GM18499 (cell line): ENCODE data around the gene NUP43.
"Not testable (repeated sequence)": the region's sequence is repeated elsewhere in the genome, so short reads cannot be mapped to it uniquely, and the experiment has no call there.

ENCODE experiments used
- ATAC-seq: cut with Tn5 transposase; IDR thresholded peaks from one replicate; pipeline ENCODE4 v1.9.1; 2021; ENCODE audit warnings: moderate number of reproducible peaks; ENCODE audit not compliant: insufficient read depth, unreplicated experiment

The NUP43 gene

GRCh38 chr6:149749594-149750135 lies 3.3 kb upstream of the NUP43 start, which contains the start of gene PCMT1:
Gene PCMT1, plus strand, starts transcription at chr6:149749741. Its CDS starts 161 bp downstream, at chr6:149749902.
- ATAC-seq: peak; percentile 60

- ATAC-seq: not testable (repeated sequence)
Observed at GRCh38 chr6:149749082-149749593, 2.8 kb upstream of the NUP43 start.

GRCh38 chr6:149745252-149745651 lies 1.1 kb downstream of the NUP43 start:
- not testable (repeated sequence) for ATAC-seq

- ATAC-seq: no peak
Observed at GRCh38 chr6:149734915-149735314, 11.4 kb downstream of the NUP43 start.

- no peak for ATAC-seq
Observed at GRCh38 chr6:149733089-149733720, 13.1 kb downstream of the NUP43 start.

GRCh38 chr6:149729824-149730223 lies 16.5 kb downstream of the NUP43 start:
- ATAC-seq: no peak

GRCh38 chr6:149728499-149729234 lies 17.7 kb downstream of the NUP43 start:
- no peak for ATAC-seq

- no peak for ATAC-seq
Observed at GRCh38 chr6:149727793-149728498, 18.4 kb downstream of the NUP43 start.

GRCh38 chr6:149725785-149726184 lies 20.5 kb downstream of the NUP43 start:
- no peak for ATAC-seq

GRCh38 chr6:149723771-149724417 lies 22.4 kb downstream of the NUP43 start:
- no peak for ATAC-seq

GRCh38 chr6:149723262-149723661 lies 23.1 kb downstream of the NUP43 start:
- no peak for ATAC-seq

GRCh38 chr6:149719531-149719930 lies 26.8 kb downstream of the NUP43 start:
- ATAC-seq: no peak

GRCh38 chr6:149717588-149718458 lies 28.5 kb downstream of the NUP43 start, which contains the start of gene LATS1:
Gene LATS1, minus strand, starts transcription at chr6:149718101. Its CDS starts 15,975 bp downstream, at chr6:149702126.
- ATAC-seq: peak; percentile 36

GRCh38 chr6:149717255-149717587 lies 29.1 kb downstream of the NUP43 start:
- ATAC-seq: no peak

GRCh38 chr6:149716181-149716963 lies 30.0 kb downstream of the NUP43 start:
- no peak for ATAC-seq

- ATAC-seq: no peak
Observed at GRCh38 chr6:149714442-149714841, 31.9 kb downstream of the NUP43 start.

GRCh38 chr6:149711711-149712110 lies 34.6 kb downstream of the NUP43 start:
- ATAC-seq: no peak

GRCh38 chr6:149701714-149702113 lies 44.6 kb downstream of the NUP43 start:
- ATAC-seq: no peak
